Measurements from ENCODE around the gene SRD5A1.
A peak's percentile ranks its signal among the peaks of the same experiment; 100 is the strongest.
"Not testable (repeated sequence)": the region's sequence is repeated elsewhere in the genome, so short reads cannot be mapped to it uniquely, and the experiment has no call there.

Gene SRD5A1

GRCh38 chr5:6638236-6638635, 5.0 kb downstream of the SRD5A1 start:
- no peak for FAIRE-seq

GRCh38 chr5:6642655-6643054, 9.4 kb downstream of the SRD5A1 start:
- no peak for DNase-seq (ENCODE audit: insufficient read length, low spot score)
- FAIRE-seq: no peak

More at GRCh38 chr5:6638236-6638635, 5.0 kb downstream of the SRD5A1 start:
- no peak for DNase-seq (ENCODE audit: insufficient read length, low spot score)

- DNase-seq (ENCODE audit: insufficient read length, low spot score) (no peak), FAIRE-seq (no peak)
Measured at GRCh38 chr5:6644794-6645241, 11.6 kb downstream of the SRD5A1 start.

- DNase-seq (ENCODE audit: insufficient read length, low spot score); FAIRE-seq: not testable (repeated sequence)
Measured at GRCh38 chr5:6645571-6646362, 12.5 kb downstream of the SRD5A1 start.

- DNase-seq (ENCODE audit: insufficient read length, low spot score): no peak
- no peak for FAIRE-seq
Measured at GRCh38 chr5:6649186-6649585, 15.9 kb downstream of the SRD5A1 start.

- no peak for DNase-seq (ENCODE audit: insufficient read length, low spot score)
- no peak for FAIRE-seq
Measured at GRCh38 chr5:6649681-6650080, 16.4 kb downstream of the SRD5A1 start.

- DNase-seq (ENCODE audit: insufficient read length, low spot score): peak; percentile 24
- peak; percentile 47 for FAIRE-seq
Measured at GRCh38 chr5:6652025-6652424, 18.8 kb downstream of the SRD5A1 start.

- DNase-seq (ENCODE audit: insufficient read length, low spot score) (no peak), FAIRE-seq (no peak)
Measured at GRCh38 chr5:6655432-6655831, 22.2 kb downstream of the SRD5A1 start.

- DNase-seq (ENCODE audit: insufficient read length, low spot score) (no peak), FAIRE-seq (no peak)
Measured at GRCh38 chr5:6656680-6657079, 23.4 kb downstream of the SRD5A1 start.

- DNase-seq (ENCODE audit: insufficient read length, low spot score): peak; percentile 39
- peak; percentile 72 for FAIRE-seq
Measured at GRCh38 chr5:6659941-6660684, 26.9 kb downstream of the SRD5A1 start.

- FAIRE-seq: peak; percentile 18
Measured at GRCh38 chr5:6660688-6661087, 27.4 kb downstream of the SRD5A1 start.

GRCh38 chr5:6666762-6667161, 33.5 kb downstream of the SRD5A1 start:
- no peak for FAIRE-seq

More at GRCh38 chr5:6660688-6661087, 27.4 kb downstream of the SRD5A1 start:
- DNase-seq (ENCODE audit: insufficient read length, low spot score): no peak

GRCh38 chr5:6667648-6668047, 34.4 kb downstream of the SRD5A1 start:
- no peak for FAIRE-seq

More at GRCh38 chr5:6666762-6667161, 33.5 kb downstream of the SRD5A1 start:
- no peak for DNase-seq (ENCODE audit: insufficient read length, low spot score)

GRCh38 chr5:6668717-6669116, 35.5 kb downstream of the SRD5A1 start:
- not testable (repeated sequence) for DNase-seq (ENCODE audit: insufficient read length, low spot score); FAIRE-seq

More at GRCh38 chr5:6667648-6668047, 34.4 kb downstream of the SRD5A1 start:
- no peak for DNase-seq (ENCODE audit: insufficient read length, low spot score)

GRCh38 chr5:6673031-6673430, 39.8 kb downstream of the SRD5A1 start:
- DNase-seq (ENCODE audit: insufficient read length, low spot score): no peak

GRCh38 chr5:6673963-6674362, 40.7 kb downstream of the SRD5A1 start:
- no peak for FAIRE-seq
- DNase-seq (ENCODE audit: insufficient read length, low spot score): no peak

More at GRCh38 chr5:6673031-6673430, 39.8 kb downstream of the SRD5A1 start:
- FAIRE-seq: no peak

GRCh38 chr5:6674421-6674820, 41.2 kb downstream of the SRD5A1 start:
- DNase-seq (ENCODE audit: insufficient read length, low spot score): no peak
- no peak for FAIRE-seq

GRCh38 chr5:6674886-6675285, 41.6 kb downstream of the SRD5A1 start:
- DNase-seq (ENCODE audit: insufficient read length, low spot score): no peak
- FAIRE-seq: no peak

- no peak for DNase-seq (ENCODE audit: insufficient read length, low spot score)
- FAIRE-seq: no peak
Measured at GRCh38 chr5:6675784-6676491, 42.7 kb downstream of the SRD5A1 start.

GRCh38 chr5:6676702-6677101, 43.5 kb downstream of the SRD5A1 start:
- FAIRE-seq (no peak), DNase-seq (ENCODE audit: insufficient read length, low spot score) (no peak)

GRCh38 chr5:6678385-6678784, 45.1 kb downstream of the SRD5A1 start:
- no peak for FAIRE-seq
- DNase-seq (ENCODE audit: insufficient read length, low spot score): no peak
